HG03095 (cell line): Measurements from ENCODE around the gene CDT1.
A peak's percentile ranks its signal among the peaks of the same experiment; 100 is the strongest.

Source experiments
- ATAC-seq: cut with Tn5 transposase; IDR thresholded peaks from one replicate; pipeline ENCODE4 v1.9.1; 2021; ENCODE audit warnings: moderate library complexity; ENCODE audit not compliant: unreplicated experiment

CDT1 gene

DNA sequence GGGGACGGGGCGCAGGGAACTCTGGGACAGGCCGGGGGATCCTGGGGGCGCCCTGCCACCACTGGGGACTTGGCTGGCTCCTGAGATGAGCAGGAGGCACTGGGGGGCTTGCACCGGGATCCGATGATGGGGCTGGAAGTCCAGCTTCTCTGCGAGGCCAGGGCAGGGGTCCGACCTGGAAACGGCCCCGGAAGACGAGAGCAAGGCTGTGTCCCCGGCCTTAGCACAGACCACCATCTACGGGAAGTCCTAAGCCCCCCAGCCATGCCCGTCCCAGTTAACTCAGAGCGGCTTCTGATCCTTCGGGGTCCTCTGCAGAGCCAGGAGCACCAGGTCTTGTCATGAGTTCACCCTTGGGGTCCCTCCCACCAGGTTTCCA, 573 bp downstream of the CDT1 start:
- no peak for ATAC-seq

DNA sequence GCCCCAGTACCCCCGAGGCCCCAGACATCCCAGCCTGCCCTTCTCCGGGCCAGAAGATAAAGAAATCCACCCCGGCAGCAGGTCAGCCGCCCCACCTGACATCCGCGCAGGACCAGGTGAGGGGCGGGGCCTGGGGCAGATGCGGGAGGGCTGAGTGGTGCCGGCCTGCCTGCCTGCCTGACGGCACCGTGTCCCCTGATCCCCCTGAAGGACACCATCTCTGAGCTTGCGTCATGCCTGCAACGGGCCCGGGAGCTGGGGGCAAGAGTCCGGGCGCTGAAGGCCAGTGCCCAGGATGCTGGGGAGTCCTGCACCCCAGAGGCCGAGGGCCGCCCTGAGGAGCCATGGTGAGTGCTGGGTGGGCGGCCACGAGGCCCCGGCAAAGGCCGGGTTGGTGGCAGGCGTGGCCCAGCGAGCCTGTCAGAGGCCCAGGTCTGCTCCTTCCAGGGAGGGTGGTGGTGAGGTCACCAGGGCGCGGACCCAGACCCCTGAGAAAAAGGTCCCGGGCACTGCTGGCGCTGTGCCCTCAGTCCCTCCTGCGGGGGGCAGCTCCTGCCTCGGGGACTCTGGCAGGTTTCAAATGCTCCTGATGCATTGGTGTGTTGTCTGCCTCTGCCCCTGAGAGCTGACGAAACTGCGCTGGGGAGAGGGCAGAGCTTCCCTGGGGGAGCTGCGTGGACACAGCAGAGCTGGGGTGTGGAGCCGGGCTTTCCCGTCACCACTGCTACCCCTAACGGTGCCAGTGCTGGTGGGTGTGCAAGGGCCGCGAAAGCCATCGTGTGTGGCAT, 1.2 kb downstream of the CDT1 start:
- no peak for ATAC-seq

DNA sequence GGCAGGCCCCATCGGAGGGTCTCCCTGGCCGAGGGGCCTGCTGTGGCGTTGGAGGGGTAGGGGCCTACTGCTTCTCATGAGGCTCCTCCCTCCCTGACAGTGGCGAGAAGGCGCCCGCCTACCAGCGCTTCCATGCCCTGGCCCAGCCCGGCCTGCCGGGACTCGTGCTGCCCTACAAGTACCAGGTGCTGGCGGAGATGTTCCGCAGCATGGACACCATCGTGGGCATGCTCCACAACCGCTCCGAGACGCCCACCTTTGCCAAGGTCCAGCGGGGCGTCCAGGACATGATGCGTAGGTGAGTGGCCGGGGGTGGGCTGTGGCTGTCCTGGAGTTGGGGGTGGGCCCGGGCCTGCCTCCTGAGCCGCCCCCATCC, 1.7 kb downstream of the CDT1 start:
- ATAC-seq = no peak

DNA sequence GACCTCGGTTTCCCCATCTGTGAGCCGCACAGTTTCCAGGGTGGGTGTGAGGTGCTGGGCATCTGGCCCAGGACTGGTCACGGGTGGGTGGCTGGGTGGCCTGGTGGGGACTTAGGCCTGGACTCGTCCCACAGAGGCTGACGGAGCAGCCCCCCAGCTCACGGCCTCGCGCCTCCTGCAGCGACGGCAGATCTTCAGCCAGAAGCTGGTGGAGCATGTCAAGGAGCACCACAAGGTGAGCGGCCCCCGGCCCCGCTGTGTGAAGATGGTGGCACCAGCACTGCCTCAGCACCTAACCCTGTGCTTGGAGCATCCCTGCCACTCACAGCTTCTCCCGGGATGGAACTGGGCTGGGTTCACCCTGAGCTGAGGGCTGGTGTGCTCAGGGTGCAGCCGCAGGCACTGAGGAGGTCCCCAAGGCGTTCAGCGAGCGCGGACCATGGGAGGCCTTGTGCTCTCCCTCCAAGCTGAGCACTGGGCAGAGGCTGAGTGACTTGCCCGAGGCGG, 2.4 kb downstream of the CDT1 start:
- no peak for ATAC-seq

DNA sequence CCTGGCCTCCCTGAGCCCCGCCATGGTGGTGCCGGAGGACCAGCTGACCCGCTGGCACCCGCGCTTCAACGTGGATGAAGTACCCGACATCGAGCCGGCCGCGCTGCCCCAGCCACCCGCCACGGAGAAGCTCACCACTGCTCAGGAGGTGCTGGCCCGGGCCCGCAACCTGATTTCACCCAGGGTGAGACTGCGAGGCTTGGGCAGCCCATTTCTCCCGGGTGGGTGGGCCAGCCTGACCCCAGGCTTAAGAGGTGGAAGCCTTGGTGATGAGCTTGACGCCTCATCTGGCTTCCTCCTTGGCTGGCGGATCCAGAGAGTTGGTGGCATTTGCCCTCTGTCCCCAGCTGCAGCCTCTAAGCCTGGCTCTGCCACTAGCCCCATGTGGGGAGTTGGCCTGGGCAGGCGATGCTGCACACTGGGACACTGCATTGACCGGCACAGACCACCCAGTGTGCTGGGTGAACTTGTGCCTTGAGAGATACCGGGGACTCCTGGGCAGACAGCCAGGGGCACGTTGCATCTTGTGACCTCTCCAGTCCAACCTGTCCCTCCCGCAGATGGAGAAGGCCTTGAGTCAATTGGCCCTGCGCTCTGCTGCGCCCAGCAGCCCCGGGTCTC, 3.0 kb downstream of the CDT1 start:
- ATAC-seq = no peak

DNA sequence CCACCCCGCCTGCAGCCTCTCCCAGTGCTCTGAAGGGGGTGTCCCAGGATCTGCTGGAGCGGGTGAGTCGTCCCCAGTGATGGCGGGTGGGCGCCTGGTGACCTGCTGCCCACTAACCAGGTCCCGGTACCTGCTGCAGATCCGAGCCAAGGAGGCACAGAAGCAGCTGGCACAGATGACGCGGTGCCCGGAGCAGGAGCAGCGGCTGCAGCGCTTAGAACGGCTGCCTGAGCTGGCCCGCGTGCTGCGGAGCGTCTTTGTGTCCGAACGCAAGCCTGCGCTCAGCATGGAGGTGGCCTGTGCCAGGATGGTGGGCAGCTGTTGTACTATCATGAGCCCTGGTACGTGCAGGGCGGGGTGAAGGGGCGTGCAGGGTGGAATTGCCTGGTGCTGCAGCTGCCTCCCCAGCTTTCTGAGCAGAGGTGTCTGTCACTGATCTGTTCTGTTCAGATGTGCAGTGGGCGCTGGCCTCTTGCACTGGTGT, 3.6 kb downstream of the CDT1 start:
- ATAC-seq = no peak

DNA sequence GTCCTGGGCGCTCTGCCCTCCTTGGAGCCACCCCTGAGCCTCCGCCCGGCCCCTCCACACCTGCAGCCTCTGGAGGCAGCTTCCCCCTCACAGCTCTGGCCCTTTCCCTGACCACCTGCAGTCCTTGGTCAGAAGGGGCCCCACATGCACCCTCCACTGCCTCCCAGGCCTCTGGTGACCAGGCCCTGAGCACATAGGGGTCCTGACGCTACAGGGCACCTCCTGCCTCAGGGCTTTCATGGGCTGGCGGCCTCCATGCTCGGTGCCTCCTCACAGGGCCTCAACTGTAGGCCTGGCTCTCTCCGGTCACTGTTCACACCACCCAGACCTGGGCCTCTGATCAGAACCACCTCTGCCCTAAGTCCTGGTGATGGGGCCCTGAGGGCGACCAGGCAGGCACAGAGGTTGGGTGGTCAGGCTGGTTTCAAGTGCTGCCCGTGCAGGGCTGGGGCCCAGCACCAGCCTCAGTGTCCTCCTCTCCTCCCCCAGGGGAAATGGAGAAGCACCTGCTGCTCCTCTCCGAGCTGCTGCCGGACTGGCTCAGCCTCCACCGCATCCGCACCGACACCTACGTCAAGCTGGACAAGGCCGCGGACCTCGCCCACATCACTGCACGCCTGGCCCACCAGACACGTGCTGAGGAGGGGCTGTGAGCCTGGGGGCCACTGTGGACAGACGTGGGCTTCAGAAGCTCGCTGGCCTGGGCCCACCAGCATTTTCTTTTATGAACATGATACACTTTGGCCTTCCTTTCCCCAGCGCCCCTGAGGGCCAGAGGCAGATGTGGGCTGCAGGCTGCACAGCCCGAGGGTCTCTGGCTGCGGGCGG, 4.3 kb downstream of the CDT1 start:
- no peak for ATAC-seq

DNA sequence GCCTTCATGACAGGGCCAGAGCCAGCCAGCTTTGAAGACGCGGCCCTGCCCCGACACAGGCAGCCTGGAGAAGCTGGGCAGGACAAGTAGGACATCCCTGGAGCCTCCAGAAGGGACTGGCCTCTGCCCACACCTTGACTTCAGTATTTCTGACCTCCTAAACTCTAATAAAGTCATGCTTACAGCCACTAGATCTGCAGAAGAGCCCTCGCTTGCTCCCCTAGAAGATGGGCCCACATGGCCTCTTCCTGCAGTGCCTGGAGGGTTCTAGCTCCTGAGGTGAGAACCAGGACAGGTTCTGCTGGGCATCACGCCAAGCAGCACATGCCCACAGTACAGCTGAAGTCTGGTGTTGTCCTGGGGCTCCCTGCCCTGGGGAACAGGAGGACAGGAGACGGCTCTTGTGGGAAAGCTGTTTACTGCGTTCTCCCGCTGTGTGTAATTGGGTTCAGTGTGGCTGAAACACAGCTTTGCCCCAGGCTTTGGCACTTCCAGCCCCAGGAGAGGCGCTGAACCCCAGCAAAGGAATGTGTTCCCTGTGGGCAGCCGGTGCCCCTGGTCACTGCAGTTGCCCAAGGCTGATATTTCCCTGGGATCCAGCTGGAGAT, 5.6 kb downstream of the CDT1 start:
- no peak for ATAC-seq

GRCh38 chr16:88809676-88810165, 6.1 kb downstream of the CDT1 start:
- no peak for ATAC-seq

DNA sequence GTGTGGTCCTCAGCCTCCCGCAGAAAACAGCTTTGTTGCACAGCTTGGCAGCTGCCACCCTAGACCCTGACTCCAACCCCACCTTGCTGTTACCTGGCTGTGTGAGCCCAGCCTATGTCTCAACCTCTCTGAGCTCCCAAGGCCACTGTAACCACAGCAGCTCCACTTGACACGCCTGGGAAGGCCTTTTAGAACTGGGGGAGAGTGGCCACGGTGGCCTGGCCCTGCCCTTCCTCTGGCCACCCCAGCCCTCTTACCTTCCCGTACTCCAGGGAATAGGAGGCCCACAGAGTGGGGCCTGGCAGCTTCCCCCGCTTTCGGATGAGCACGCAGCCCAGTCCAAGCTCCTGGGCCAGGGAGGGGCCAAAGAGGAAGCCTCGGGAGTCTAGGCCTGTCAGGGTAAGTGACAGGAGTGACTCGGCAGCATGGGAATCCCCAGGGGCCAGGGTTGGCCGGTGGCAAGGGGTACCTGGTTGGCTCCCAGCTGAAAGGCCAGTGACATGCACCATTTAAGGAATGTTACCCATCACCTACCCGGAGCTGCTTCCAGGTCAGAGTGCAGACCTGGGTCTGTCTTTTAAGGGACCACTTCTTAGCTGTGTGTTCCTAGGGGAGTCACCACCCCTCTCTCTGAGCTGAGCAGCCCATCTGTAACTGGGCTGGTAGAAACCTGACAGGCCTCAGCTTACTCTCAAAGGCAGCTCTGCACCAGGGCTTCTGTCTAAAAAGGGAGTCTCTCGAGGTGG, 6.8 kb downstream of the CDT1 start:
- ATAC-seq = no peak

DNA sequence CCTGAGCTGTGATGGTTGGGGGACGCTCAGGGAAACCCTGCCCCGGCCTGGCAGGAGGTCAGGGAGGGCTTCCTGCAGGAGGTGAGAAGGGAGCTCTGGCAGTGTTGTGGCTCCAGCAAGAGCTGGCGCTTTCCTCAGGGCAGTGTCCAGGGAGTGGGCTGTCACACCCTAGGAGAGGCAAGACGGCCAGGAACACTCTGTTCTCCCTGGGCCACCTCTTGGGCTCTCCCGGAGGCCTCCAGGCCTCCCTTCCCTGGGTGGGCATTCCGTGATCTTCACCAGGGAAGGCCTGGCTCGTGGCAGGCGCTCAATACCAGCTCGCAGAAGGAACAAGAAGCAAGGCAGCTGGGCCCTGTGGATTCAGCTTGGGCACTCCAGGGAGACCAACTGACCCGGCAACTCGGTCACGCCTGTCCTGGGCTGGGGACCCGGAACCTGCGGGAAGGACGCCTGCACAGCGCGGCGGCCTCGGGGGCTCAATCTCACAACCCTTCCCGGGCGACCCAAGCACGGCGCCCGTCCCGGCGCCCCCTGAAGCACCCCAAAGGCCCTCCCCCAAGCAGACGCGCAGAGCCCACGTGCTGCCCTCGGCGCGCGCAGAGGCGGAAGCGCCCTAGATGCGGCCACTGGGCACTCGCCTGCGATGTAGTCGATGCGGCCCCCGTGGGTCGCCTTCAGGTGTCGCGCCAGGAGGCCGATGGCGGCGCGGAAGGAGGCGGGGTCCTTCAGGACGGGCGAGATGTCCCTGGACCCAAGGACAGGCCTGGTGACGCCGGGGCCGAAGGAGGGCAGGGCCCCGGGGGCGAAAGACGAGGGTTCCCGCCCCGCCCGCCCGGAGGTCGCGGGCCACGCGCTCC, 7.6 kb downstream of the CDT1 start:
- ATAC-seq = peak; percentile 45

DNA sequence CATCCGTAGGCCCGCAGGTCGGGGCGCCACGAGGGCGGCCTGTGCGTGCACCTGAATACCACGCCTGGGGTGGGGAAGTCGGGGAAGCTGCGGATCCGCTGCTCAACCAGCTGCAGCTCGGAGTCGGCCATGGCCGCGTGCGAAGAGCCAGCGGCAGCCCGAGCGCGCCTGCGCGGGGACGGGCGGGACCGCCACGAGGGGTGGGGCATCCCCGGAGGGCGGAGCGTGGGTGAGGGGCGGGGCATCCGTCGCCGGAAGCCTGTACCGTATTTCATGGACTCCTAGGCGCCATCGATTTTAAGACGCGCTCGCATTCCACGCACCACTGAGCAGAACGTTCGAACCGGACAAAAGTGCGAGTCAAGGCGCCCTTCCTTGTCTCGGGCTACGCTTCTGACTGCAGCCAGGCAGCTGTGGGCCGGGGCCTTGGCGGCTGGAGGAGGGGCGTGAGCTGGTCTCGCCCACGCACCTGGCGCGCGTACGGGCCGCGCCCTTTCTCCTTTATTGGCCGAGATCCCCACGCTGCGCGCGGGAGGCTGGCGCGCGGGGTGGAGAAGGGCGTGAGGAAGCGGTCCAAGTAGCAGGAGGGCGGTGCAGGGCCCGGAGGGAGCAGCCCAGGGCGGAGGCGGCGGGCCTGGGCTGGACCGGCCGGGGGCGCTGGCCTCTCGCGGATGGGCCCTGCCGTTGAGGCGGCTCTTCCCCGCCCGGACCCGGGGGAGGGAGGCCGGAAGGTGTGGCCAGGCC, 8.4 kb downstream of the CDT1 start, which contains the start of gene APRT:
APRT (minus strand) TSS at position 160 of the 744 bp plus-strand sequence; CDS start at position 131, 29 bp downstream.
- ATAC-seq = peak; percentile 53

DNA sequence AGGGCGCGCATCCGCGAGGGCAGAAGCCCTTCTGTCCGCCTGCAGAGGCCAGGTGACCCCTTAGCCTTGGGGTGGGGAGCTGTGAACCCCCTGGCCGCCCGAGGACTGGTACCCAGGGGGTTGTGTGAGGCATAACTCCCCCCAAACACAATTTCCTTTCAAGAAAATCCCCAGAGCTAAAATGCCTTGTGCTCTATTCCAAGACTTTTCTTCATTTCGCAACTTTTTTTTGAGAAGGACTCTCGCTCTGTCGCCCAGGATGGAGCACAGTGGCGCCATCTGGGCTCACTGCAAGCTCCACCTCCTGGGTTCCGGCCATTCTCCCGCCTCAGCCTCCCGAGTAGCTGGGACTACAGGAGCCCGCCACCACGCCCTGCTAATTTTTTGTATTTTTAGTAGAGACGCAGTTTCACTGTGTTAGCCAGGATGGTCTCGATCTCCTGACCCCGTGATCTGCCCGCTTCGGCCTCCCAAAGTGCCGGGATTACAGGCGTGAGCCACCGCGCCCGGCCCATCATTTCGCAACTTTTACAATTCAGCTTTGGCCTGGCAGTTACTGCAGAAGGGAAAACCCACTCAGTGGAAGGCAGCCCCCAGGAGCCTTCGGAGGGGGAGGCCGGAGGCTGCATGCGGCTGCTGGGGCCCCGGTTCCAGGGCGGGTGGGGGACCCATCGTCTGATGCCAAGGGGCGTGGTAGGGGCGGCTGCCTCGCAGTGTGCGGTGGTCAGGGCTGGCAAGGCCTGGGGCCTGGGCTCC, 9.1 kb downstream of the CDT1 start:
- no peak for ATAC-seq

DNA sequence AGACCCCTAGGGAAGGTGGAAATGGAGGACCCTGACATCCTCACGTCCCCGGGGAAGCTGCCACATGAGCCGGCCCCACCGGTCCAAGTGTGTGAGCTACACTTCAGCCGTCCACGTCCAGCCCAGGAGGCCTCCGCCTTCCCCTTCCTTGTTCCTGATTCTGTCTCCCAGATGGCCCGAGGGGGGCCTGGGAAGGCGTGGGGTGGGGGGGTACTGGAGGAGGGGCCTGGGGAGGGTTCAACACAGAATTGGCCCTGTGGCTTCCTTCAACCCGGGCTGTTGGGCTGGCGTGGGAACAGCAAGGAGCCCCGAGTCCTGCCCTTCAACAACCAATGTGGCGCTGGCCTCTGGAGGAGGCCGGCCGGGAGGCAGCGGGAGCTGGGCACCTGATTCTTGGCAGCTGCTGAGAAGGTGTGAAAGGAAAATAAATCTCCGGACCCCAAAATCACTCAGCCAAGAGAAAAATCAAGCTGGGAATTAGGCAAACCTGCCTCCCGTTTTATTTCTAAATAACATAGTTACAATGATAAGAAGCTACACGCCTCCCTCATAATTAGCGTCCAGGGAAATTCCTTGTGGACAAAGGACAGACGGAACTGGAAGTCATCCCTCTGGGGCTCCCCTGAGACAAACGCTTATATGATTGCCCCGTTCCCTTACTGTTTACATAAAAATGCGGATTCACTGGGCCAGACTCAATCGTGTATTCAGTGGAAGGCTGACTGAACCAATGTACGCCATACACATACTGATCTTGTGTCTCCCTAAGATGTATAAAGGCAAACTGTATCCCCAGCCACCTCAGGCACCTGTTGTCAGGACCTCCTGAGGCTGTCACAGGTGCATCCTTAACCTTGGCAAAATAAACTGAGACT, 9.9 kb downstream of the CDT1 start:
- no peak for ATAC-seq

- no peak for ATAC-seq
These were observed 10.5 kb downstream of the CDT1 start for GRCh38 chr16:88814144-88814502.

GRCh38 chr16:88815227-88815626, 11.6 kb downstream of the CDT1 start:
- ATAC-seq = no peak
